Activated naive CD4-positive, alpha-beta T cell treated with anti-CD3 and anti-CD28 coated beads, Interleukin-2, amount 50 U/mL, for 72 hours (primary cell): Measurements from ENCODE around the gene CMTM1. TPM values are rescaled to one million over a fixed set of nuclear protein-coding genes. Genes with fewer than 3 reads are reported as not detected.
A peak's percentile ranks its signal among the peaks of the same experiment; 100 is the strongest.

Experiments used
- ATAC-seq, 2 donors: fragments of 150-1000 bp; cut with Tn5 transposase; 2 replicates each; pipeline ENCODE4 v1.10.0; 2021; ENCODE audit warnings: mild to moderate bottlenecking in 2 of 2, moderate library complexity in 2 of 2
- DNase-seq, 2 donors: peaks; one replicate each; pipeline ENCODE4 v3.0.0; 2021 to 2022; ENCODE audit warnings: low spot score in 2 of 2
- H3K27ac Mint-ChIP-seq, 2 donors: one replicate each; pipeline ENCODE4 v1.8.0; 2022; ENCODE audit warnings: mild to moderate bottlenecking in 2 of 2, mixed read lengths in 2 of 2
- H3K36me3 Mint-ChIP-seq, 2 donors: one replicate each; pipeline ENCODE4 v1.8.0; 2022; ENCODE audit warnings: mixed read lengths in 2 of 2
- H3K9me3 Mint-ChIP-seq, 2 donors: one replicate each; pipeline ENCODE4 v1.8.0; 2022; ENCODE audit warnings: mixed read lengths in 2 of 2
- total RNA-seq, 2 donors: library from RNA; stranded (reverse); gene quantifications; one replicate each; pipeline ENCODE4 v1.2.3, GENCODE V29; 2022

The CMTM1 gene
- total RNA-seq, 2 donors from 2014 or later: 13.0 to 13.1 TPM

GRCh38 chr16:66529475-66529874 is 36.8 kb upstream of the CMTM1 start:
- no peak overlapping the region for H3K27ac Mint-ChIP-seq
- H3K36me3 Mint-ChIP-seq: peaks cover 0 to 8% of the 10 kb centered on the region in 2 donors
- no peaks in the 10 kb centered on the region for H3K9me3 Mint-ChIP-seq
- DNase-seq (no peak), ATAC-seq (no peak)

- no peak for DNase-seq
- no peak for ATAC-seq
- Mint-ChIP-seq H3K9me3 (no peaks in the 10 kb centered on the region), H3K27ac (no peak overlapping the region), H3K36me3 (no peaks in the 10 kb centered on the region)
These were observed 31.9 kb upstream of the CMTM1 start for GRCh38 chr16:66534376-66534799.

- DNase-seq (no peak), ATAC-seq (no peak)
- Mint-ChIP-seq H3K36me3 (no peaks in the 10 kb centered on the region), H3K27ac (no peak overlapping the region), H3K9me3 (no peaks in the 10 kb centered on the region)
These were observed 29.7 kb upstream of the CMTM1 start for GRCh38 chr16:66536525-66536924.

- Mint-ChIP-seq H3K36me3 (no peaks in the 10 kb centered on the region), H3K27ac (no peak overlapping the region), H3K9me3 (no peaks in the 10 kb centered on the region)
- DNase-seq: no peak
- no peak for ATAC-seq
These were observed 29.0 kb upstream of the CMTM1 start for GRCh38 chr16:66537236-66537635.

GRCh38 chr16:66538910-66539309 is 27.3 kb upstream of the CMTM1 start:
- Mint-ChIP-seq H3K27ac (no peak overlapping the region), H3K9me3 (no peaks in the 10 kb centered on the region), H3K36me3 (no peaks in the 10 kb centered on the region)
- ATAC-seq (no peak), DNase-seq (no peak)

GRCh38 chr16:66539623-66540469 is 26.4 kb upstream of the CMTM1 start:
- no peak for DNase-seq
- Mint-ChIP-seq H3K9me3 (no peaks in the 10 kb centered on the region), H3K36me3 (no peaks in the 10 kb centered on the region), H3K27ac (peak overlapping the region in 1 of 2 donors; percentile 74)
- ATAC-seq: no peak

- no peak for DNase-seq
- no peak for ATAC-seq
- Mint-ChIP-seq H3K36me3 (no peaks in the 10 kb centered on the region), H3K27ac (no peak overlapping the region), H3K9me3 (no peaks in the 10 kb centered on the region)
These were observed 24.6 kb upstream of the CMTM1 start for GRCh38 chr16:66541388-66542355.

- Mint-ChIP-seq H3K36me3 (no peaks in the 10 kb centered on the region), H3K9me3 (no peaks in the 10 kb centered on the region), H3K27ac (no peak overlapping the region)
- ATAC-seq (no peak), DNase-seq (no peak)
These were observed 23.8 kb upstream of the CMTM1 start for GRCh38 chr16:66542396-66542795.

- DNase-seq: no peak
- no peaks in the 10 kb centered on the region for H3K36me3 Mint-ChIP-seq
- ATAC-seq: no peak
- no peak overlapping the region for H3K27ac Mint-ChIP-seq
- H3K9me3 Mint-ChIP-seq: no peaks in the 10 kb centered on the region
These were observed 22.7 kb upstream of the CMTM1 start for GRCh38 chr16:66543541-66543940.

- no peak for ATAC-seq
- H3K9me3 Mint-ChIP-seq: no peaks in the 10 kb centered on the region
- no peak overlapping the region for H3K27ac Mint-ChIP-seq
- no peak for DNase-seq
- H3K36me3 Mint-ChIP-seq: no peaks in the 10 kb centered on the region
These were observed 22.1 kb upstream of the CMTM1 start for GRCh38 chr16:66544016-66544757.

GRCh38 chr16:66547101-66547989 is 18.9 kb upstream of the CMTM1 start:
- H3K36me3 Mint-ChIP-seq: peaks cover 2 to 9% of the 10 kb centered on the region in 2 donors
- H3K27ac Mint-ChIP-seq: peak overlapping the region in 1 of 2 donors; percentile 34
- no peaks in the 10 kb centered on the region for H3K9me3 Mint-ChIP-seq
- ATAC-seq (no peak), DNase-seq (no peak)

- Mint-ChIP-seq H3K36me3 (peaks cover 9 to 16% of the 10 kb centered on the region in 2 donors), H3K9me3 (no peaks in the 10 kb centered on the region), H3K27ac (peak overlapping the region in 1 of 2 donors; percentile 40)
- DNase-seq: no peak
- ATAC-seq: no peak
These were observed 18.2 kb upstream of the CMTM1 start for GRCh38 chr16:66548068-66548467.

GRCh38 chr16:66548868-66549267 is 17.4 kb upstream of the CMTM1 start:
- no peak for ATAC-seq
- H3K9me3 Mint-ChIP-seq: no peaks in the 10 kb centered on the region

GRCh38 chr16:66549284-66550131 is 16.7 kb upstream of the CMTM1 start, which contains the start of gene TK2:
TSS of gene TK2 (minus strand) at chr16:66550122. CDS start at chr16:66550061, 61 bp downstream.
- Mint-ChIP-seq H3K27ac (peak within 1 kb of the TSS; percentile 97 to 99), H3K9me3 (no peaks in the 10 kb centered on the region), H3K36me3 (peaks cover 24 to 30% of the 10 kb centered on the region in 2 donors)
- ATAC-seq (peak; percentile 30 to 47), DNase-seq (peak; percentile 59 to 71)

More at GRCh38 chr16:66548868-66549267, 17.4 kb upstream of the CMTM1 start:
- DNase-seq: no peak
- H3K27ac Mint-ChIP-seq: peak overlapping the region; percentile 40 to 86
- peaks cover 17 to 24% of the 10 kb centered on the region in 2 donors for H3K36me3 Mint-ChIP-seq

GRCh38 chr16:66551348-66551759 is 14.9 kb upstream of the CMTM1 start:
- Mint-ChIP-seq H3K27ac (peak overlapping the region; percentile 97 to 99), H3K9me3 (no peaks in the 10 kb centered on the region), H3K36me3 (peaks cover 40 to 47% of the 10 kb centered on the region in 2 donors)
- ATAC-seq (peak; percentile 43 to 53), DNase-seq (peak; percentile 56 to 66)
